Endothelial cell of umbilical vein (primary cell): Measurements from ENCODE around the gene PRSS3. TPM values are rescaled to one million over a fixed set of nuclear protein-coding genes. Genes with fewer than 3 reads are reported as not detected.
A peak's percentile ranks its signal among the peaks of the same experiment; 100 is the strongest.

Source experiments
- BruUV-seq: library from RNA; stranded (reverse); fragments of 400-500 nt; replicated peaks from 2 replicates; lab custom pipeline; 2021; lab: Mats Ljungman, UMichigan
- CTCF ChIA-PET: fragments of 300-600, 350-600 bp; sonication (Branson Sonifier 250); formaldehyde crosslinking; loops from one replicate; lab custom pipeline; 2021; ENCODE audit warnings: antibody characterized with exemption, inconsistent platforms; lab: Charles Lee
- POLR2A ChIA-PET: fragments of 300-600, 350-600 bp; sonication (Branson Sonifier 250); formaldehyde crosslinking; loops from one replicate; lab custom pipeline; 2021; ENCODE audit warnings: antibody characterized with exemption, inconsistent platforms; lab: Charles Lee
- DNase-seq: peaks from one replicate; pipeline ENCODE4 v3.0.0-alpha.2; 2011; ENCODE audit warnings: low read depth, low spot score
- FAIRE-seq: peaks from 2 replicates; lab custom pipeline; 2011; peaks lifted over from hg19 to GRCh38; lab: Jason Lieb, UNC
- H2AFZ ChIP-seq: 2 replicates; pipeline ENCODE4 v1.6.0; 2012; ENCODE audit warnings: low read depth, low read length, control low read depth, inconsistent platforms
- H3K27ac ChIP-seq: 2 replicates; pipeline ENCODE4 v1.5.1; 2011; ENCODE audit warnings: low read depth, mild to moderate bottlenecking, control low read depth, low read length, moderate library complexity; ENCODE audit not compliant: insufficient read depth
- H3K27me3 ChIP-seq, 2 experiments: 2 replicates each; pipeline versions ENCODE4 v1.6.0 to v1.6.1; 2011; ENCODE audit warnings: low read length in 2 of 2, mixed read lengths in 1 of 2; ENCODE audit not compliant: control insufficient read depth in 2 of 2, insufficient read depth in 2 of 2
- H3K36me3 ChIP-seq, 2 experiments: 2 replicates in 1 of 2; 3 replicates in 1 of 2; pipeline ENCODE4 v1.5.1; 2011; ENCODE audit warnings: low read length in 2 of 2, mild to moderate bottlenecking in 1 of 2, moderate library complexity in 1 of 2; ENCODE audit not compliant: control insufficient read depth in 2 of 2, insufficient read depth in 2 of 2; ENCODE audit errors: extremely low read depth in 1 of 2
- H3K4me1 ChIP-seq: 3 replicates; pipeline ENCODE4 v1.5.1; 2011; ENCODE audit warnings: mild to moderate bottlenecking, low read length; ENCODE audit not compliant: control insufficient read depth, insufficient read depth; ENCODE audit errors: extremely low read depth
- H3K4me2 ChIP-seq: 2 replicates; pipeline ENCODE4 v1.6.1; 2011; ENCODE audit warnings: low read length, control low read depth, mixed read lengths; ENCODE audit not compliant: insufficient read depth
- H3K4me3 ChIP-seq, 3 experiments: fragments of 200-600 bp in 1 of 3; sonication (generic), shearing (Covaris generic) in 1 of 3; replicated peaks in 1 of 3; 2 replicates each; pipeline ENCODE4 v1.5.1; 2011 to 2016; ENCODE audit warnings: control low read depth in 3 of 3, low read length in 3 of 3, mild to moderate bottlenecking in 2 of 3, inconsistent platforms in 1 of 3, low read depth in 1 of 3, moderate library complexity in 1 of 3; ENCODE audit not compliant: insufficient read depth in 1 of 3
- H3K79me2 ChIP-seq: 2 replicates; pipeline ENCODE4 v1.6.0; 2012; ENCODE audit warnings: low read length, inconsistent platforms; ENCODE audit not compliant: control insufficient read depth, insufficient read depth
- H3K9ac ChIP-seq: replicated peaks from 2 replicates; pipeline ENCODE3; 2011; ENCODE audit warnings: low read length, control low read depth; ENCODE audit not compliant: insufficient read depth; ENCODE audit errors: extremely low read depth
- H3K9me1 ChIP-seq: replicated peaks from 3 replicates; pipeline ENCODE4 v1.6.0; 2011; ENCODE audit warnings: mild to moderate bottlenecking, low read length; ENCODE audit not compliant: control insufficient read depth, insufficient read depth; ENCODE audit errors: extremely low read depth
- H3K9me3 ChIP-seq: replicated peaks from 2 replicates; pipeline ENCODE4 v1.5.1; 2012; ENCODE audit warnings: low read length, inconsistent platforms; ENCODE audit not compliant: control insufficient read depth, insufficient read depth
- H4K20me1 ChIP-seq: replicated peaks from 2 replicates; pipeline ENCODE3; 2011; ENCODE audit warnings: mild to moderate bottlenecking, low read length; ENCODE audit not compliant: control insufficient read depth, insufficient read depth; ENCODE audit errors: extremely low read depth
- FOS ChIP-seq: IDR thresholded peaks from 2 replicates; pipeline ENCODE4 v1.6.1; 2011; ENCODE audit warnings: mild to moderate bottlenecking, low read length, moderate library complexity, borderline replicate concordance; ENCODE audit not compliant: insufficient read depth
- MYC ChIP-seq: IDR thresholded peaks from one replicate; pipeline ENCODE4 v1.6.1; 2011; ENCODE audit warnings: mild to moderate bottlenecking, low read depth, low read length
- POLR2A ChIP-seq: IDR thresholded peaks from 2 replicates; pipeline ENCODE4 v1.6.1; 2012; ENCODE audit warnings: low read depth, mild to moderate bottlenecking, control low read depth, low read length
- POLR2AphosphoS5 ChIP-seq: IDR thresholded peaks from 2 replicates; pipeline ENCODE4 v1.6.1; 2012; ENCODE audit warnings: low read depth, mild to moderate bottlenecking, control low read depth, low read length, moderate library complexity; ENCODE audit not compliant: insufficient read depth
- dilution Hi-C: fragments of 300-500 bp; cut with MboI; formaldehyde crosslinking; loops from one replicate; pipeline ENCODE4 v1.15.0; 2019; ENCODE audit warnings: low sequenced_read_pairs; ENCODE audit not compliant: extremely low pct_ligation_motif_present
- intact Hi-C: fragments of 100-400 bp; cut with micrococcal nuclease; formaldehyde crosslinking; loops from one replicate; pipeline ENCODE4 v1.10.0; 2022
- polyA plus RNA-seq, 4 experiments: library from polyadenylated mRNA; depleted of rRNA in 3 of 4; stranded (reverse) in 3 of 4; unstranded in 1 of 4; fragments of >200 nt; gene quantifications; 2 replicates each; pipeline versions ENCODE4 v1.2.1 to v1.2.3, GENCODE V29; 2011 to 2012; ENCODE audit warnings: missing spikeins in 1 of 4
- total RNA-seq: library from RNA; stranded (reverse); gene quantifications from 2 replicates; pipeline ENCODE4 v1.2.3, GENCODE V29; 2021
- TF ChIP-seq, protein P1 (sequence below), 2 donors: IDR thresholded peaks; 1 replicate in 1 of 2; 2 replicates in 1 of 2; pipeline ENCODE4 v1.5.1; 2011; ENCODE audit warnings: low read length in 2 of 2, mild to moderate bottlenecking in 2 of 2, moderate library complexity in 2 of 2, control low read depth in 1 of 2, inconsistent platforms in 1 of 2, low read depth in 1 of 2; ENCODE audit not compliant: insufficient read depth in 1 of 2; ENCODE audit errors: extremely low read depth in 1 of 2

Gene PRSS3
- total and polyA plus RNA-seq, 2 donors (not counting 3 experiments of a cell fraction or from before 2014, with no cell fraction given): 3.7 to 4.4 TPM

GRCh38 chr9:33817327-33818166 is 22.2 kb downstream of the PRSS3 start:
- Histone ChIP-seq H3K27ac (peak overlapping the region; percentile 95), H3K79me2 (peaks cover 54% of the 10 kb centered on the region), H3K4me1 (peaks cover 42% of the 10 kb centered on the region), H2AFZ (no peak overlapping the region), H4K20me1 (no peaks in the 10 kb centered on the region), H3K4me3 (peak overlapping the region; percentile 67 to 97 (median 83)), H3K9me1 (no peaks in the 10 kb centered on the region), H3K9ac (peak overlapping the region; percentile 80), H3K9me3 (no peaks in the 10 kb centered on the region), H3K4me2 (peak overlapping the region; percentile 29), H3K36me3 (no peaks in the 10 kb centered on the region), H3K27me3 (no peaks in the 10 kb centered on the region)
- CTCF ChIA-PET: interaction anchor here (0.6 to 1.6 kb wide), 6 partner anchors 10 to 39 kb away, joined by 3 to 4 read pairs (median 4); no protein-coding TSS in a partner anchor
- DNase-seq (peak; percentile 79), FAIRE-seq (no peak)
- POLR2A ChIA-PET: interaction anchor here (0.7 kb wide), 1 partner anchor 205 kb away, joined by 5 read pairs; no protein-coding TSS in a partner anchor
- BruUV-seq: no TSS peak
- intact Hi-C loops (loop anchor here (10.0 kb wide), 1 partner anchor 227 kb away; the partner anchor contains the start of gene UBAP2), dilution Hi-C loops (no loop called here)
- peak; percentile 74 for TF ChIP-seq POLR2A
- TF ChIP-seq, protein P1, sequence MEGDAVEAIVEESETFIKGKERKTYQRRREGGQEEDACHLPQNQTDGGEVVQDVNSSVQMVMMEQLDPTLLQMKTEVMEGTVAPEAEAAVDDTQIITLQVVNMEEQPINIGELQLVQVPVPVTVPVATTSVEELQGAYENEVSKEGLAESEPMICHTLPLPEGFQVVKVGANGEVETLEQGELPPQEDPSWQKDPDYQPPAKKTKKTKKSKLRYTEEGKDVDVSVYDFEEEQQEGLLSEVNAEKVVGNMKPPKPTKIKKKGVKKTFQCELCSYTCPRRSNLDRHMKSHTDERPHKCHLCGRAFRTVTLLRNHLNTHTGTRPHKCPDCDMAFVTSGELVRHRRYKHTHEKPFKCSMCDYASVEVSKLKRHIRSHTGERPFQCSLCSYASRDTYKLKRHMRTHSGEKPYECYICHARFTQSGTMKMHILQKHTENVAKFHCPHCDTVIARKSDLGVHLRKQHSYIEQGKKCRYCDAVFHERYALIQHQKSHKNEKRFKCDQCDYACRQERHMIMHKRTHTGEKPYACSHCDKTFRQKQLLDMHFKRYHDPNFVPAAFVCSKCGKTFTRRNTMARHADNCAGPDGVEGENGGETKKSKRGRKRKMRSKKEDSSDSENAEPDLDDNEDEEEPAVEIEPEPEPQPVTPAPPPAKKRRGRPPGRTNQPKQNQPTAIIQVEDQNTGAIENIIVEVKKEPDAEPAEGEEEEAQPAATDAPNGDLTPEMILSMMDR (IDR thresholded peaks at IDR 0.05; ENCODE audit: extremely low read depth in 1 of 2, insufficient read depth in 1 of 2, low read depth in 1 of 2, low read length in 2 of 2): peak in 1 of 2 donors; percentile 57
- no peak for TF ChIP-seq MYC
- TF ChIP-seq POLR2AphosphoS5: peak; percentile 57
- TF ChIP-seq FOS: no peak
